ENCODE measurements around the gene KRT78.

- no peak for TF ChIP-seq CTCF (conservative IDR thresholded peaks at IDR 0.05; ENCODE audit: low read length)
- no peak for TF ChIP-seq EZH2phosphoT487 (IDR thresholded peaks at IDR 0.05; ENCODE audit: borderline replicate concordance)
Observed at GRCh38 chr12:52811191-52812072, 37.4 kb downstream of the KRT78 start.
